ENCODE results near the gene PHLPP1. TPM values are rescaled to one million over a fixed set of nuclear protein-coding genes. Genes with fewer than 3 reads are reported as not detected.

PHLPP1 gene
- total and polyA plus RNA-seq, 2 experiments from 2014 or later, result 15.7 to 73.6 TPM

GRCh38 chr18:62904396-62905285 is 189.3 kb downstream of the PHLPP1 start:
- peak; percentile 54 for ATAC-seq

GRCh38 chr18:62912885-62913284 is 197.5 kb downstream of the PHLPP1 start:
- Histone ChIP-seq H3K36me3 (ENCODE audit: insufficient read depth) (peaks cover 6% of the 10 kb centered on the region; the same call in 1 of the 2 replicates), H3F3A (replicated peaks; ENCODE audit: low read depth) (no peaks in the 10 kb centered on the region), H3K27me3 (ENCODE audit: insufficient read depth) (no peaks in the 10 kb centered on the region), H3K79me2 (replicated peaks; ENCODE audit: insufficient read depth) (no peaks in the 10 kb centered on the region), H3K4me3 (no peak overlapping the region), H3K9me2 (ENCODE audit: insufficient read depth) (no peaks in the 10 kb centered on the region), H2AFZ (no peak overlapping the region), H3K4me2 (no peak overlapping the region), H3K27ac (ENCODE audit: low read depth) (no peak overlapping the region), H3K4me1 (ENCODE audit: insufficient read depth) (no peaks in the 10 kb centered on the region), H4K20me1 (replicated peaks; ENCODE audit: insufficient read depth) (no peaks in the 10 kb centered on the region)
- no peak for ATAC-seq
- Mint-ChIP-seq H3K36me3 (ENCODE audit: low read depth) (peaks cover 35% of the 10 kb centered on the region), H3K9me3 (no peaks in the 10 kb centered on the region), H3K4me3 (no peak overlapping the region), H3K27me3 (ENCODE audit: insufficient read depth, low read depth, poor library complexity) (no peaks in the 10 kb centered on the region), H3K27ac (no peak overlapping the region), H3K4me1 (no peaks in the 10 kb centered on the region)
- no peak for DNase-seq (ENCODE audit: low spot score)
- TF ChIP-seq ETS1 (IDR thresholded peaks at IDR 0.05) (no peak), EZH2phosphoT487 (IDR thresholded peaks at IDR 0.05; ENCODE audit: unreplicated experiment) (no peak), ZNF331 (CRISPR knock-in tag; IDR thresholded peaks at IDR 0.05; ENCODE audit: low read depth) (no peak), STAT1 (IDR thresholded peaks at IDR 0.05; ENCODE audit: unreplicated experiment) (no peak), JUNB (IDR thresholded peaks at IDR 0.05; ENCODE audit: unreplicated experiment) (no peak), POLR2AphosphoS5 (IDR thresholded peaks at IDR 0.05; ENCODE audit: low read depth) (no peak), CTCF (conservative IDR thresholded peaks at IDR 0.05; ENCODE audit: low read depth in 2 of 2) (no peak)

More at GRCh38 chr18:62904396-62905285, 189.3 kb downstream of the PHLPP1 start:
- H3K27me3 ChIP-seq (ENCODE audit: insufficient read depth), result no peaks in the 10 kb centered on the region
- TF ChIP-seq ZNF114 (CRISPR knock-in tag; IDR thresholded peaks at IDR 0.05), result no peak
- no peak for TF ChIP-seq JUNB (IDR thresholded peaks at IDR 0.05; ENCODE audit: unreplicated experiment)
- TF ChIP-seq NANOG (IDR thresholded peaks at IDR 0.05; ENCODE audit: borderline replicate concordance), result no peak
- TF ChIP-seq CTCF (conservative IDR thresholded peaks at IDR 0.05; ENCODE audit: low read depth in 2 of 2), result no peak
- no peak for DNase-seq (ENCODE audit: low spot score)
- Mint-ChIP-seq H3K36me3 (ENCODE audit: low read depth) (peaks cover 46% of the 10 kb centered on the region), H3K27ac (no peak overlapping the region), H3K27me3 (ENCODE audit: insufficient read depth, low read depth, poor library complexity) (peaks cover 1% of the 10 kb centered on the region), H3K4me3 (no peak overlapping the region), H3K4me1 (peaks cover 15% of the 10 kb centered on the region), H3K9me3 (no peaks in the 10 kb centered on the region)
- peaks cover 24% of the 10 kb centered on the region for H3K4me1 ChIP-seq (ENCODE audit: insufficient read depth)
- no peak overlapping the region for H2AFZ ChIP-seq
- H4K20me1 ChIP-seq (replicated peaks; ENCODE audit: insufficient read depth), result no peaks in the 10 kb centered on the region
- H3K27ac ChIP-seq (ENCODE audit: low read depth), result peak overlapping the region; percentile 64; the same call in 1 of the 2 replicates
- H3K4me2 ChIP-seq, result no peak overlapping the region; the same call in 1 of the 2 replicates
- no peaks in the 10 kb centered on the region for H3K79me2 ChIP-seq (replicated peaks; ENCODE audit: insufficient read depth)
- H3F3A ChIP-seq (replicated peaks; ENCODE audit: low read depth), result no peaks in the 10 kb centered on the region
- H3K9me2 ChIP-seq (ENCODE audit: insufficient read depth), result no peaks in the 10 kb centered on the region
- H3K4me3 ChIP-seq, result no peak overlapping the region
- no peaks in the 10 kb centered on the region for H3K36me3 ChIP-seq (ENCODE audit: insufficient read depth)
